GM21390 (cell line): Measurements from ENCODE around the gene TNNI2.
"Not testable (repeated sequence)": the region's sequence is repeated elsewhere in the genome, so short reads cannot be mapped to it uniquely, and the experiment has no call there.

ENCODE experiments used
- ATAC-seq: cut with Tn5 transposase; IDR thresholded peaks from one replicate; pipeline ENCODE4 v1.9.1; 2021; ENCODE audit not compliant: unreplicated experiment

Gene TNNI2

DNA sequence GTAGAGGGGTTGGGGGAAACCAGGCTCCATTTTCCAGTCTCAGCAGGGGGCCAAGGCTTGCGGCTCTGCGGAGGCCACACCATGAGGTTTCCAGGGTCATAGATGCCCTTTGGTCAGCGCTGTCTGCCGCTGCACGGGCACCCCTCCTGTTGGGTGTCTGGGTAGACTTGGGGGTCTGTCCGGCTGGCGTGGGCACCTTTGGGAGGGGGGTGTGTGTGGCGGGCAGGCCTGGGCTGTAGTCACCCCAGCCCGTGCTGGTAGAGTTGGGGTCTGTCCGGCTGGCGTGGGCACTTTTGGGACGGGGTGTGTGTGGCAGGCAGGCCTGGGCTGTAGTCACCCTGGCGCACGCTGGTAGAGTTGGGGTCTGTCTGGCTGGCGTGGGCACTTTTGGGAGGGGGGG is 32.8 kb downstream of the TNNI2 start:
- ATAC-seq, result no peak

DNA sequence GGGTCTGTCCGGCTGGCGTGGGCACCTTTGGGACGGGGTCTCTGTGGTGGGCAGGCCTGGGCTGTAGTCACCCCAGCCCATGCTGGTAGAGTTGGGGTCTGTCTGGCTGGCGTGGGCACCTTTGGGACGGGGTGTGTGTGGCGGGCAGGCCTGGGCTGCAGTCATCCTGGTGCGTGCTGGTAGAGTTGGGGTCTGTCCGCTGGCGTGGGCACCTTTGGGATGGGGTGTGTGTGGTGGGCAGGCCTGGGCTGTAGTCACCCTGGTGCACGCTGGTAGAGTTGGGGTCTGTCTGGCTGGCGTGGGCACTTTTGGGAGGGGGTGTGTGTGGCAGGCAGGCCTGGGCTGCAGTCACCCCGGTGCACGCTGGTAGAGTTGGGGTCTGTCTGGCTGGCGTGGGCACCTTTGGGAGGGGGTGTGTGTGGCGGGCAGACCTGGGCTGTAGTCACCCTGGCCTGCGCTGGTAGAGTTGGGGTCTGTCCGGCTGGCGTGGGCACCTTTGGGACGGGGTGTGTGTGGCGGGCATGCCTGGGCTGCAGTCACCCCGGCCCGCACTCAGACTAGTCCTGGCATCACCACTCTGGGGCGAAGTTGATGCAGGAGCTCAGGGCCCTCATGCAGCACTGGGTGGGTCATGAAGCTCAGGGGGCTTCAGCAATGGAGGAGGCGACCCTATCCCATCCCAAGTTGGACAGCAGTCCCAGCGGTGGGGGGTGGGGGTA is 33.6 kb downstream of the TNNI2 start:
- ATAC-seq, result no peak

DNA sequence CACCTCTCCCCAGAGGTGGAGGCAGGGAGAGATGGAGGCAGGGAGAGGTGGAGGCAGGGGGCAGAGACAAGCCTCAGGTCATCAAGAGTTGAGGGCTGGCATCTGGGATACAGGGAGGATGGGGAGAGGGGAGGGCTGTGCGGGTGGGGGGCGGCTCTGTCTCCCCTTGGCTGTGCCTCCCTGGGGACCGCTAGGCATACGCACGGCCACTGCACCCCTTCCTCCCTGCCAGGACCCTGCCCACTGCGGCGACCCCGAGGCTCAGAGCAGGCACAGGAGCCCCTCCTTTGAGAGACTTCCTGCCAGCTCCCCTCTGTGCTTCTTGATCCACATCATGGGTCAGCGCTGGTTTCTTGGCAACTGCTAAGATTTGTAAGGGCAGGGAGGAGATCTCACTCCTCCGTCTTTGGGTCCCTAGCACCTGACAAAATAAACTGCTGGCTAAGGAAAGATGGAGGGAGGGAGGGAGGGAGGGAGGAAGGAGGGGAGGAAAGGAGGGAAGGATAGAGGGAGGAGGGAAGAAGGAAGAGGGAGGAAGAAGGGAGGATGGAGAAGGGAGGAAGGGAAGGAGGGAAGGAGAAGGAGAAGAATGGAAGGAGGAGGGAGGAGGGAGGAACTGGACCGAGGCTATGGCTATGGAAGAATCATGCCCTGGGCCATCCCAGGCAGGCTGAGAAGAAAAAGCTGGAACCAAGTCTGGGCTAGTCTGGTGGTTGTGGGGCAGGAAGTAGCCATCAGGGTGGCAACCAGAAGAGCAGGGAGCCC is 34.4 kb downstream of the TNNI2 start:
- ATAC-seq, result no peak

DNA sequence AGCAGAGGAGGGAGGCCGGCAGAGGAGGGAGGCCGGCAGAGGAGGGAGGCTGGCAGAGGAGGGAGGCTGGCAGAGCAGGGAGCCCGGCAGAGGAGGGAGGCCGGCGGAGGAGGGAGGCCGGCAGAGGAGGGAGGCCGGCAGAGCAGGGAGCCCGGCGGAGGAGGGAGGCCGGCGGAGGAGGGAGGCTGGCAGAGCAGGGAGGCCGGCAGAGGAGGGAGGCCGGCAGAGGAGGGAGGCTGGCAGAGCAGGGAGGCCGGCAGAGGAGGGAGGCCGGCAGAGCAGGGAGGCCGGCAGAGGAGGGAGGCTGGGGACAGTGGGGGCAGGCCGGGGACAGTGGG is 35.0 kb downstream of the TNNI2 start:
- ATAC-seq, result not testable (repeated sequence)

DNA sequence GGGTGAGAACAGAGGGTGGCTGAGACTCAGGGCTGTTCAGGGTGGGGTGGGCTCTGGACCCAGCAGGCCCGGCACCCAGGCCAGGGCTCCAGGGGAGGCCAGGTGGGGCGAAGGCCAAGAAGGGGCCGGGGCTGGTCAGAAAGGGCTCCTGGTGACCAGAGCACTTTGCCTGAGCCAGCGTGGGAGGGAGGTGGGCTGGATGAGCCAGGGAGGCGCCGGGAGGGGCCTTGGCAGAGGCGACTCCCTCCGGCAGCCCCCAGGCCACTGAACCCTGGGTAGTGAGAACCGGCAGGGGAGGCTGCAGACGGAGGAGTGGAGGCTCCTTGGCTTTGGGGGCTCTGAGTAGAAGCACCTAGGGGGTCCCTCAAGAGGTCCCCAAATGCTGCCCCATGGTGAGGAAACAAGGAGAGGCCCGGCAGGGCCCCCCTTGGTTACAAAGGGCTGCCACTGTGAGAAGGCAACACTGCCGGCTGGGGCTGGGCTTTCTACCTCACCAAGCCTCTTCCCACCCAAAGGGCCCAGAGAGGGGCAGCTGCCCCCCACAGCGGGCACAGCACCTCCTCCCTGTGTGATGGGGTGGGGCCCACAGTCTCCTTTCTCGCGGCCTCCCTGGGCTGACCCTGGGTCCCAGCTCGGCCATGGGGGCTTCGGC is 35.8 kb downstream of the TNNI2 start:
- ATAC-seq, result not testable (repeated sequence)

DNA sequence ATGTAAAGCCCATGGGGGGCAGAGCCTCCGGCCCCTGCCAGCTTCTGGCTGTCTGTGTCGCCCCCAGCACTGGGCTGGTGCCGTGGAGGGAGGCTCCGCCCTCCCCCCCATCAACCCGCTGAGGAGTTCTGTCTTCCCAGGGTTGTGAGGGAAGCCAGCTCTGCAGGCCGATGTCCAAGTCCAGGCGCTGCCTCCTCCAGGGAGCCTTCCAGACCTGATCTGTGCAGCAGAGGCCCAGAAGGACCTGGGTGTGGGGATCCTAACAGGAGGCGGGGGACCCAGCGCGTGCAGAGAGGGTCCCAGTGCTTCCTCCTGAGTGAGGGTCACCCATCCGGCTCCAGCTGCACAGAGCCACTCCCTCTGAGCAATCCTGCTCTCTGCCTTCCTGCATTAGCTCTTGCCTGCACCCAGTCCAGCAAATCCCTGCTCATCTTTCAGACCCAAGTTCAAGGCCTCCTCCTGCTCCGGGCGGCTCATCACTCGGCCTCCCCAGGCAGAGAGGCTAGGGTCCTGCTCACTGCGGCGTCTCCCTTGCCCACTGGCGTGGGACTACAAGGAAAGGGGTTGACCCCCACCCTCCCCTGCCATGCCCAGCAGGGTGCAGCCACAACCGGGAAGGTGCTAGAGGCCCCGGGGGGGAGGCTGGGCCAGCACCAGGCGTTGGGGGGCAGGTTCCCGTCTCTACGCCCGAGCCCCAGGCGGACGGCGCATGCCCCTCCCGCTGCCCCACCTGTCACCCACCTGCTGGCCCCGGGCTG is 36.5 kb downstream of the TNNI2 start:
- ATAC-seq, result no peak

DNA sequence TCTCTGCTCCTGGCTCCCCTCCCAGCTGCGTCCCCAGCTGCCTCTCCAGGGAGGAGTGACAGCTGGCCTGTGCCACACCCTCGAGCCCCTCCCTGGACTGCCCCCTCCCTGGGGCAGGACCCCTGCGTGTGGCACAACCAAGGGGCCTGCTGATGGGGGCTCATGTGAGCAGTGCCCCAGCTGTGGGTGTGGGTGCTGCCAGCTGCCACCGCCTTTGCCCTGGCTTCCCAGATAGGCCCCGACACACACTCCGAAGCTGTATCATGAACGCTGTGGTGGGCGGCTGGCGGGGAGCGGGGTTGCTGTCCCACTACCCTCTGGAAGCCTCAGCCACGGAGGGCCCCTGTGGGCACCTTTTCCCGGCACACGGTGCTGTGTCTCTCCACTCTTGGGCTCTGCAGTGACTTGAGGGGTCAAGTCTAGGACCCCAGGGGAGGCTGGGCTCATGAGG is 37.1 kb downstream of the TNNI2 start:
- not testable (repeated sequence) for ATAC-seq

DNA sequence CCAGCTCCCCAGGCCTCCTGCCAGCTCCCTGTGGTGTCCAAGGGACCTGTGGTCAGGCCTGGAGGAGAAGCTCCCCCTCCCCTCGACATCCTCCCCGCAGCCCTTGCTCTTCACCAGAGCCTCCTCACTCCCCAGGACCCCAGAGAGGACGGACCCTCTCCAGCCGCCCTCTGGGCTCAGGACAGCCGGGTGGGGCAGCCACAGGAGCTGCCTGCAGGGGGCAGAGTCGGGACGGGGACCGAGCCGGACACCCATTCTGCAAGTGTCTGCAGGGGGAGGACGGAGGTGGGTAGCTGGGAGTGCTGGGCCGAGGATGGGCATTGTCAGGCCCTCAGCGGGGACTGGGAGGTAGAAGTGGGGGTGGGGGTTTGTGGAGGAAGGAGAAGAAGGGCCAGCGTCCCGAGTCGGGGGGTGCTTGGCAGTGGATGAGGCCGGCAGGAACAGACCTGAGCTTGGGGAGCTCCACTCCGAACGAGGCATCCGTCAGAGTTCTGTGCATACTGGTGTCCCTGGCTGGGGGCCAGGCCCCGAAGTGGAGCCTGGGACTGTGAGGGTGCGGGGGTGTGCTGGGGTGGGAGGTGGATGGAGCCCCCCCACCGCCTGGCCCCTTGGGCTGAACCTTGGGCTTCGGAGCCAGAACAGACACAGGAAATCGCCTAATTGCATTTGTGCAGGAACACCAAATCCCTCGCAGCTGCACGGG is 37.7 kb downstream of the TNNI2 start:
- ATAC-seq, result no peak

DNA sequence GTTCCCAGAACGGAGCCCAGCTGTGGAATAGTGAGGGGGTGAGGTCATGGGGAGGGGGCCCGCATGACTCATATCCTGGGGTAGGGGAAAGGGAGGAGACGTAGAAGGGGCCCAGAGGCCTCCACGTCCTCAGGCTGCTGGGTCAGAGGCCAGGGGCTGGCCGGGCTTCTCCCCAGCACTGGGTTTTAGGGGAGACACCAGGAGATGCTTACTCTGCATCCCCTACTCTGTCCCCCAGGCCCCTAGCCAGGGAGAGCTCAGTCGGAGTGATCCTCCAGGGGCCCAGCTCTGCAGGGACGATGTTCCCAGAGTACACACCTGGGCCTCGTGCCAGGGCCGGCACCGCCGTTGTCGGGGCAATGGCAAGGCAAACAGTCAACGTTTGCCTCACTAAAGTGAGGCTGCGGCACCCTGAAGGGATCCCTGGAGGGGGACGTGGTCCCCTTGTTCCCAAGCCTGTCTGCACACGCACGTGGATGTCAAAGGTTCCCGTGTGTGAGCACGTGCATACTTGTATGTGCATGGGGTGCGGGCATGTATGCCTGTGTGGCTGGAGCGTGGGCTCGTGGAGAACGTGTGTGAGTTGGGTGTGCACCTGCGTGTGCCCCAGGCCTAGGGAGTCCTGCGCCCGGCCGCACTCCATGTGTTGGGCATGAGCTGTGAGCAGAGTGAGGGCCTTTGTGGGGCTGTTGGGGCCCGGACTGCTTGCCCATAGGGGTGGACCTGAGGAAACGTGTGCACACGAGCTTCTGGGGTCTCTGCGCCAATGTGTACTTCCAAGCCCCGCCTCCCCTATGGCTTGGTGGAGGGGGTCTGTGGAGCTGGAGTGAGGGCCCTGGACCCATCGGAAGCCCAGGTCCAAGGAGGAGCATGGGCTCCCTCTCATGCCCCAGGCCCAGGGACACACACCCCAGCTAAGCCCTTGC is 38.7 kb downstream of the TNNI2 start:
- ATAC-seq, result no peak

DNA sequence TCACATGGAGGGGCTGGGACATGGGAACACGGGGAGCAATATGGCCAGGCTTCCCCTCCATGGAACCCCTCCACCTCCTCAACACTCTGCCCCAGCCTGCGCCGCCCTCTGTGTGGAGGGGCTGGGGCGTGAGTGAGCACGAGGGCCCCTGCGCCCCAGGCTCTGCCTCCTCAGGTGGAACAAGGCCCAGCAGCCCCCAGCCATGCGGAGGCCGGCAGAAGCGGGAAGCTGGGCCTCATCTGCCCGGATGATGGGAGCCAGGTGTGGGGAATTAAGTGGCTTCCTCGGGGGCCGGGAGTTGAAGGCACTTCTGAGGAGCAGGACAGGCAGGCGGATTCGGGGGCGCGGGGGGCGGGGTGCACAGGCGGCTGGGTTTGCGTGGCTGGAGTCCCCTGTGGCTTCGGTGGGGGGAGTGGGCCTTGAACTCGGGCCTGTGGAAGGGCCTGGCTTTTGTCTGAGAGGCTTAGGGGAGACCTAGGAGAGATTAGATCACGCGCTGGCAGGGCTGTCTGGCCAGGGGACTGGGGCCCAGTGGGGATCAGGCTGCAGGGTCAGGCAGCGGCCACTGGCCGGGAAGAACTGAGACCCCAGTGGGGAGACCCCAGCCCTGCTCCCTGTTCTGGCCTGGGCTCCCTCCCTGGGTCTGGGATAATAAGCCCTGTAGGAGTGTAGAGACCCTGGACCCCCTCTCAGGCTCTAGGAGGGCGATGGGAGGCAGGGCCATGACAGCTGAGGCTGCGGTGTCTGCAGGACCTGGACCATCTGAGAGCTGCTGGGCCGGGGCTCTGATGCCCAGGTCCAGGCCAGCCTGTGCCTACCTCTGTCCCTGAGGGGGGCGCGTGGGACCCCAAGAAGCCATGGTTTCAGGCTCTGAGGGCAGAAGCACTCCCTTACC is 39.6 kb downstream of the TNNI2 start:
- ATAC-seq, result no peak

DNA sequence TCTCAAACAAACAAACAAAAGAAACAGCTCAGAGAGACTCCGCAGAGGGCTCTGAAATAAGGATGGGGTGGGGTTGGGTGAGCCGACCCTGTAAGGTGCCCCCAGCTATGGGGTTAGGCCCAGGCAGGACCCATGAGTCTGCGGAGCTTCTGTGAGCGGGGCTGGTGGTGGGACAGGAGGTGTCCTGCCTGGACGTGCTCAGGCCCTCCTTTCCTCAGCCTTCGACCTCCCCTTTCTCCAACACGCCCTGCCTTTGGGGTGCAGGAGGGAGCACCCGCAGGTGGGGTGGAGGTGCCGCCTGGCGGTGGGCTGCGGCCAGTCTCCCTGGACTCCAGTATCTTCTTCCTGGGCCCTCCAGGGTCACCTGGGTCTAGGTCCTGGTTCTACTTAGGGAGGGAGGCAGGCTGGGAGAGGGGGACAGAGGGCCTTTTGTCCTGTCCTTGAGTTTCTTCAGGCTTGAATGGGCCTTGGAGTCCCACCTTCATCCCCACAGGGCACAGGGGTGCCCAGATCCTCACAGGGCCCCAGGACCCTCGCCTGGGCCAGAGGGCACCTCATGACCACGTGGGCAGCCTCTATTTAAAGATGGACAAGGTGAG is 40.7 kb downstream of the TNNI2 start:
- no peak for ATAC-seq

DNA sequence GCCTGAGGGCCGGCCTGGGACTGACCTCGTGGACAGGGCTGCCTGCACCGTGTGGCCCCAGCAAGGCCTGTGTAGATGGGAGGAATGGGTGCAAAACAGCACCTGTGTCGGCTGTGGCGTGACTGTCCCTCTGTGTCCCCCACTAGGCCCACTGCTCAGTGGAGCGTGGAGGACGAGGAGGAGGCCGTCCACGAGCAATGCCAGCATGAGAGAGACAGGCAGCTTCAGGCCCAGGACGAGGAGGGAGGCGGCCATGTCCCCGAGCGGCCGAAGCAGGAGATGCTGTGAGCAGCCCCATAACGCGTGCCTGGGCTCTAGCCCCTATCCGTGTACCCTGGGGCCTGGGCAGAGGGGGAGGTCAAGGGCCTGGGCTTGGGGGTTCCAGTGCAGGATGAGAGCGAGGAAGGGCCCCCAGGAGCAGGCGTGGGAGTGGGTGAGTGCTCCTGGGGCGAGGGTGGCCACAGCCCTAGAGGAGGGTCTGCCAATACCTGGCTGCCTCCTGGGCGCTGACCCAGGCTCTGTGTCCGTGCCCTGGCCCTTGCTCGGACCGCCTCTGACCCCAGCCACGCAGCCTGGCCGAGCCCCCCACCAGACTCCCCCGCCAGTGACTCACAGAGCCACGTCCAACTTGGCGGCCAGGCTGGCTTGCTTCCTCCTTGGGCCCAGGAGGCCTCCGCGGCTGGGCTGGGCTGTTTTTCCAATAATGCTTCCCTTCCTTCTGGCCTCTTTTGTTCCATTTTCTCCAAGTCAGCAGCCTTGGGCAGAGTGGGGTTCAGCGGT is 41.4 kb downstream of the TNNI2 start:
- no peak for ATAC-seq

DNA sequence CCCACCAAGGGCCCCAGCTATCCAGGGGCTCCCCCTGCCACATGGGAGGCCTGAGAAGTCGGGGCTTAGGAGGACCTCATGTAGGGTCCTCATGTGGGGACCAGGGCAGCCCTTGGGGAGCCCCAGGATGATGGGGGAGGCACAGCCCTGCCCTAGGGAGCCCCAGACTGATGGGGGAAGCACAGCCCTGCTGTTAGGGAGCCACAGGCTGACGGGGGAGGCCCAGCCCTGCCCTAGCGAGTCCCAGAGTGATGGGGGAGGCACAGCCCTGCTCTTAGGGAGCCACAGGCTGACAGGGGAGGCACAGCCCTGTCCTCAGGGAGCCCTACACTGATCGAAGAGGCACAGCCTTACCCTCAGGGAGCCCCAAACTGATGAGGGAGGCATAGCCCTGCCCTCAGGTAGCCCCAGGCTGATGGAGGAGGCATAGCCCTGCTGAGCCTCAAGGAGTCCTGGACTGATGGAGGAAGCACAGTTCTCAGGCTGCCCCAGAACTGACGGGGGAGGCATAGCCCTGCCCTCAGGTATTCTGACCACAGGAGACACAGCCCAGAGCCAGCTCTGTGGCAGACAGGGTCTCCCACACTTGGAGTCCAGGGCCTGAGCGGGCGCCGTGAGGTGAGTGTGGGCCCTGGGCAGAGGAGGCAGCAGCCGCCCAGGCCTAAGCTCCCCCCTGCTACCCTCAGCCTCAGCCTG is 42.1 kb downstream of the TNNI2 start:
- no peak for ATAC-seq

DNA sequence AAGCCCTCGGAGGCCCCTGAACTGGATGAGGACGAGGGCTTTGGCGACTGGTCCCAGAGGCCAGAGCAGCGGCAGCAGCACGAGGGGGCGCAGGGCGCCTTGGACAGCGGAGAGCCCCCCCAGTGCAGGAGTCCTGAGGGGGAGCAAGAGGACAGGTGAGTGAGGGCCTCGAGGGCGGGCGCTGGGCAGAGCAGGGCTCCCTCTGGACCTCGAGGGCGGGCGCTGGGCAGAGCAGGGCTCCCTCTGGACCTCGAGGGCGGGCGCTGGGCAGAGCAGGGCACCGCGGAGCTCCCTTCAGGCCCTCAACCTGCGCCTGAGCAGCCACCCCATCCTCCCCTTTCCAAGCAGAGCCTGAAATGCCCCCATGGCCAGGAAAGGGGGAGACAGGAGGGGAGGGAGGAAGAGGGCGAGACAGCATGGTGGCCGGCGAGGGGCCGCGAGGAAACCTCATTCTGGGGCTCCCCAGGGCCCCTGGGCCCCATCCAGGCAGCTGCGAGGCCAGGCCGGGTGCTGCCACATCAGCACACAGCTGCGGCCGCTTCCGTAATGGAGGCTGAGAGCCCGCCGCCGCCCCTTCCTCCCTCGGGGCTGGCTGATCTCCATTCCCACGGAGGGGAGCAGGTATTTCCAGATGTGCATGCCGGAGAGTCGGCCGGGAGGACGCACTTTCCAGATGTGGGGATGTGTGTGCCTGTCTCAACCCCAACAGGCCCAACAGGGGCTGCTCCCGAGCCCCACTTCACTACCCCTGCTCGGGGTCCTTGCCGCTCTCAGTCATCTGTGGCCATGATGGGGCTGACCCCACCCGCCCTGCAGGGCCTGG is 42.9 kb downstream of the TNNI2 start:
- no peak for ATAC-seq

DNA sequence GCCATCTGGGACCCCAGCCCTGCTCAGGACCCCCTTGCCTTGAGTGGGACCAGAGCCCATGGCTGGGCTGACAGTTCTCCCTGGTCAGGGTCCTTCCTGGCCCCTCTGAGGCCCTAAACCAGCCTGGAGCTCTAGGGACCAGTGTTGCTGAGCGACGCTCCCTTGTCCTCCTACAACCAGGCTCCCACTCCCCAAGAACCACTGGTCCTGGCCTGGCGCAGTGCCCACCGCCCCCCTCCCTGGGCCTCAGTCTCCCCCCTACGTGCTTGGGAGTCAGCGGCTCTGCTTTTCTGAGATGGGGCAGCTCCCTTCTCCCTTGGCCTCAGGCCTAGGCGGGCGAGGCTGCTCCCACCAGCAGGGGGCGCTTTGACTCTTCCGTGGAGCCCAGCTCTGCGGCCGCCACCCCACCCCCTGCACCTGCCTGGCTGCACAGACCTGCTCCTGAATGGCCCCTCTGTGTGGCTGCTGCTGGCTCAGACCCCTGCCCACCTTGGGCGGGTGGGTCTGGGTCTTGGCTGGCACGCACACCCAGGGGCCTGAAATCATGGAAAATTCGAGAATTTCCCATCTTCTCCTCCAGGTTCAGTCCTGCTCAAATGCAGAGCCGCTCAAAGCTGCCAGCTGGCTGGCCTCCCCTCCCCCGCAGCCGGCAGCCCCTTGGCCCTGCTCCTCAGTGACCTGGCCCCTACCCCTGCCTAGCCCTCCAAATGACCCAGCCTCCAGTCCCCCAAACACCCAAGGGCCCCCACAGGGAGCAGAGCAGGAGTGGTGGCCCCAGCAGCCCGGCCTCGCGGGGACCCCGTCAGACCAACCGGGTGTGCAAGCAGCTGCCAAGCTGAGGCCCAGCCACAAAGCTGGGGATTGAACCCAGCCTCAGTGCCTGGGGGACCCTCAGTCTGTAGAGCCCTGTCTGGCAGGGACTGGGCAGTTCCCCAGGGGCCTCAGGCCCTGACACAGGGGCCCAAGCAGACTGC is 43.8 kb downstream of the TNNI2 start:
- no peak for ATAC-seq
